NCI-H524 (cell line): ENCODE data around the gene EPO.
A peak's percentile ranks its signal among the peaks of the same experiment; 100 is the strongest.
"Not testable (repeated sequence)": the region's sequence is repeated elsewhere in the genome, so short reads cannot be mapped to it uniquely, and the experiment has no call there.

Source experiments
- DNase-seq, 2 experiments: peaks; one replicate each; lab custom pipeline; 2025; lab: John Stamatoyannopoulos, UW

Gene EPO

GRCh38 chr7:100705320-100705752, 14.9 kb upstream of the EPO start:
- peak; percentile 57 to 72 for DNase-seq

GRCh38 chr7:100705753-100706671, 14.3 kb upstream of the EPO start, which contains the start of gene POP7:
POP7 (plus strand) TSS chr7:100706121; CDS start chr7:100706831, 710 bp downstream.
- peak; percentile 91 to 97 for DNase-seq

GRCh38 chr7:100706672-100707311, 13.5 kb upstream of the EPO start:
- DNase-seq: no peak

- no peak for DNase-seq
Observed at GRCh38 chr7:100708395-100708794, 11.9 kb upstream of the EPO start.

GRCh38 chr7:100710452-100710851, 9.8 kb upstream of the EPO start:
- no peak for DNase-seq

GRCh38 chr7:100711369-100711768, 8.9 kb upstream of the EPO start:
- no peak for DNase-seq

GRCh38 chr7:100714725-100715124, 5.5 kb upstream of the EPO start:
- DNase-seq: no peak

- DNase-seq: not testable (repeated sequence)
Observed at GRCh38 chr7:100717073-100717472, 3.2 kb upstream of the EPO start.

- peak in 1 of 2 experiments; percentile 17 for DNase-seq
Observed at GRCh38 chr7:100719523-100720278, 567 bp upstream of the EPO start.

GRCh38 chr7:100720671-100721504, 620 bp downstream of the EPO start:
- no peak for DNase-seq

GRCh38 chr7:100721505-100721812, 1.2 kb downstream of the EPO start:
- no peak for DNase-seq

GRCh38 chr7:100722480-100723212, 2.4 kb downstream of the EPO start:
- no peak for DNase-seq

- DNase-seq: no peak
Observed at GRCh38 chr7:100723732-100724275, 3.5 kb downstream of the EPO start.

- not testable (repeated sequence) for DNase-seq
Observed at GRCh38 chr7:100724364-100724763, 4.1 kb downstream of the EPO start.

- DNase-seq: no peak
Observed at GRCh38 chr7:100726996-100727761, 6.9 kb downstream of the EPO start.

- no peak for DNase-seq
Observed at GRCh38 chr7:100728196-100728595, 7.9 kb downstream of the EPO start.

GRCh38 chr7:100730136-100730800, 10.0 kb downstream of the EPO start:
- no peak for DNase-seq

GRCh38 chr7:100731937-100732636, 11.8 kb downstream of the EPO start:
- no peak for DNase-seq

- no peak for DNase-seq
Observed at GRCh38 chr7:100735730-100736129, 15.5 kb downstream of the EPO start.
